AG09309 (cell line): ENCODE results near the gene DDR2.

Experiments used
- DNase-seq: peaks from one replicate; pipeline ENCODE4 v3.0.0-alpha.2; 2010; ENCODE audit warnings: low read depth
- H3K4me3 ChIP-seq: 2 replicates; pipeline ENCODE4 v1.5.1; 2011; ENCODE audit warnings: mild to moderate bottlenecking, low read depth, low read length, moderate library complexity; ENCODE audit not compliant: control insufficient read depth
- CTCF ChIP-seq: IDR thresholded peaks from 2 replicates; pipeline ENCODE4 v1.5.1; 2011; ENCODE audit warnings: mild to moderate bottlenecking, low read depth, low read length, inconsistent platforms; ENCODE audit not compliant: insufficient read depth, control insufficient read depth; ENCODE audit errors: missing control alignments

The DDR2 gene

DNA sequence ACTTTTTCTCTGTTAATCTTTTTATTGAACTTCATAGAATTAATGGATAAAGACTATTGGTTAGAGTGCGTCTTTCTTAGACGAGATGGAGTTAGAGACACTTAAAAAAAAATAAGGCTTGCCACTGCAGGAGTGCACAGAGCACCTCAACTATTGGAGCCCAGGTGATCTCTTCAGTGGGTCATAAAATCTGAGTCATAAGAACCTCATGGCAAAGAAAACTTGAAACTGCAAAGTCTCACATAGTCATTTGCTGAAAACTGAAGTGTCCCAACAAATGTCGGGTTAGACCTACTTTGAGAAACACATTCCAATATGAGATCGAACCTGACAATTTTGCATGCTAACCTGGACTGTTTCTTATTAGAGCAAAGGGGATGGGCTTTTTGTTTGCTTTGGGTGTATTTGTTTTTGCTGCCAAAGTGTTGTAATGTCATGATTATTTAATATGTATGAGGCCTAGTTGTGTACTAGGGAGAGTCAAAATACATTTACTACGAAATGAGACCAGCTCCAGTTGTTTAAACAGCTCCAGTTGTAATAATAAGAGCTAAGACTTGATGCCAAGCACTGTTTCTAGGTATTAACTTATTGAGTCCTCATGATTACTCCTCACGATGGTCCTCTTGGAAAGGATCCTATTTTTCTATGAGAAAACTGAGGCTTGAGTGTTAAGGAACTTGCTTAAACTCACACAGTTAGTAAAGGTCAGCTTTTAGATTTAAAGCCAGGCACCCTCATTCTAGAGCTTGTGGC lies 65.1 kb downstream of the DDR2 start:
- no peak for TF ChIP-seq CTCF
- no peak for DNase-seq
- no peak overlapping the region for H3K4me3 ChIP-seq

- no peak overlapping the region for H3K4me3 ChIP-seq
- DNase-seq, result no peak
- peak; percentile 5 for TF ChIP-seq CTCF
Measured at GRCh38 chr1:162699366-162699765, 67.1 kb downstream of the DDR2 start.

DNA sequence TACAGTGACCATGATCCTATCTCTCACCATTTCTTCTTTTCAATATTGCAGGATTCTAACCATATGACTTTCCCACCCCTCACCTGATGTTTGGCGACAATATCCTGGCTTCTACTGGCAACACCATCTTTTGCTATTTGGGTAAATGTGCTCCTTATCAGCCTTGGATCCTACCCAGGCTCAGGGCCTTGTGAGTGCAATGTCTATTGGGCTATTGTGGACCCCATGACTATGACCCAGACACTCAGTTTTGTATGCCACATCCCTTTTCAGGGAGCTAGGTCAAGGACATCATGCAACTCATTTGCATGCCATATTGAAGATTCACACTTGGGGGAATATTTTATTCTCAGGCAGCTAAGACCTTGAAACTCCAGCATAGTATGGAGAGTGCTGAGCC lies 67.9 kb downstream of the DDR2 start:
- DNase-seq, result no peak
- TF ChIP-seq CTCF, result no peak
- H3K4me3 ChIP-seq, result no peak overlapping the region

- DNase-seq, result no peak
- no peak for TF ChIP-seq CTCF
Measured at GRCh38 chr1:162701286-162701685, 69.0 kb downstream of the DDR2 start.

GRCh38 chr1:162702628-162703027 lies 70.4 kb downstream of the DDR2 start:
- no peak for DNase-seq
- no peak for TF ChIP-seq CTCF
- no peak overlapping the region for H3K4me3 ChIP-seq

More at GRCh38 chr1:162701286-162701685, 69.0 kb downstream of the DDR2 start:
- H3K4me3 ChIP-seq, result no peak overlapping the region

- H3K4me3 ChIP-seq, result no peak overlapping the region
- no peak for DNase-seq
- TF ChIP-seq CTCF, result no peak
Measured at GRCh38 chr1:162703708-162704107, 71.4 kb downstream of the DDR2 start.

DNA sequence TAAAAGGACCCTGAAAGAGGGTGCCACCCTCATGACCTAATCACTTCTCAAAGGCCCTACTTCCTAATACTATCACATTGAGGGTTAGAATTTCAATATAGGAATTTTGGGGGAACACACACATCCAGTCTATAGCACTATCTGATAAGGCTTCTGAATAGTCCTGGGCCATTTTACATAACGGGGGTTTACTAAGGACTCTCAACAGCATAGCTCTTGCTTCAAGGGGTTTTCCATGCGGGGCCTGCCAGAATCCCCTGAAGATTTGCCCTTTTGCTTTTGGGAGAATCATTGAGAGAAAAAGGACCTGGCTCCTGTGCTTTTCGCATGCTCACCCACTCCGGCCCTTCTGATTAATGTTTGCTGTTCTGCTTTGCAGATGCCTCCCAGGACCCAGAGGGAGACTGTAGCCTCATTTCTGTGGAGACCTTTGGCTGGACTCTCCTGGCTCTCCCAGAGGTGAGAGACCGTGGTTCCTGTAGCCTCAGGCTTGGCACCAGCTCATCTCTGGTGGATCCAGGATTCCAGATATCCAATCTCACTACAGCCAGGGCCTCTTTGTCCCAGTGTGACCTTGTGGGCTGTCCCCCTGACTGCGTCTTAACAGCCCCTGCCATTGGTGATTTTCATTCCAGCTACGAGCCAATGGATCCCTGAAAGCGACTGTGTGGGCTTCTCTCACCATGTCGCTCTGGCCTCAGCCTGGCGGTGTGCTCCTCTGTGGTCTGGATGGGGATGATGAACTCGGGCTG lies 72.6 kb downstream of the DDR2 start:
- DNase-seq, result no peak
- no peak overlapping the region for H3K4me3 ChIP-seq
- TF ChIP-seq CTCF, result no peak
